Ishikawa (cell line): ENCODE results near the gene CACNB4.

Experiments
- CEBPB ChIP-seq: IDR thresholded peaks from 2 replicates; pipeline ENCODE4 v1.6.1; 2012
- CREB1 ChIP-seq: IDR thresholded peaks from 2 replicates; pipeline ENCODE4 v1.6.1; 2012; ENCODE audit warnings: low read depth
- EGR1 ChIP-seq: IDR thresholded peaks from 2 replicates; pipeline ENCODE4 v1.6.1; 2012
- EP300 ChIP-seq: IDR thresholded peaks from 2 replicates; pipeline ENCODE4 v1.6.1; 2012; ENCODE audit warnings: borderline replicate concordance
- FOXM1 ChIP-seq: IDR thresholded peaks from 2 replicates; pipeline ENCODE4 v1.6.1; 2012; ENCODE audit warnings: low read depth, borderline replicate concordance
- MAX ChIP-seq: IDR thresholded peaks from 2 replicates; pipeline ENCODE4 v1.6.1; 2012
- NFIC ChIP-seq: IDR thresholded peaks from 2 replicates; pipeline ENCODE4 v1.6.1; 2012
- RAD21 ChIP-seq: IDR thresholded peaks from 2 replicates; pipeline ENCODE4 v1.6.1; 2012; ENCODE audit warnings: low read depth
- REST ChIP-seq: IDR thresholded peaks from 2 replicates; pipeline ENCODE4 v1.6.1; 2012; ENCODE audit warnings: low read depth, mild to moderate bottlenecking
- TAF1 ChIP-seq: IDR thresholded peaks from 2 replicates; pipeline ENCODE4 v1.6.1; 2012; ENCODE audit warnings: low read depth, mild to moderate bottlenecking
- TCF12 ChIP-seq: IDR thresholded peaks from 2 replicates; pipeline ENCODE4 v1.6.1; 2012; ENCODE audit warnings: low read depth
- TEAD4 ChIP-seq: IDR thresholded peaks from 2 replicates; pipeline ENCODE4 v1.6.1; 2012
- USF1 ChIP-seq: IDR thresholded peaks from 2 replicates; pipeline ENCODE4 v1.6.1; 2012
- YY1 ChIP-seq: IDR thresholded peaks from 2 replicates; pipeline ENCODE4 v1.6.1; 2012; ENCODE audit warnings: low read depth
- ZBTB7A ChIP-seq: IDR thresholded peaks from 2 replicates; pipeline ENCODE4 v1.6.1; 2012; ENCODE audit warnings: low read depth

Gene CACNB4

GRCh38 chr2:152089238-152089637 is 9.6 kb downstream of the CACNB4 start:
- TF ChIP-seq EP300 (no peak), REST (no peak), RAD21 (no peak), EGR1 (no peak), TCF12 (no peak), FOXM1 (no peak), YY1 (no peak)

- TF ChIP-seq CREB1 (no peak), MAX (no peak), TAF1 (no peak), NFIC (no peak), EP300 (no peak), CEBPB (no peak), TEAD4 (no peak), FOXM1 (no peak), TCF12 (no peak), REST (no peak), ZBTB7A (no peak), RAD21 (no peak), EGR1 (no peak), YY1 (no peak)
Measured at GRCh38 chr2:152088006-152088405, 10.8 kb downstream of the CACNB4 start.

GRCh38 chr2:152086231-152086630 is 12.6 kb downstream of the CACNB4 start:
- TF ChIP-seq REST (no peak), TCF12 (no peak), TEAD4 (no peak), FOXM1 (no peak), YY1 (no peak), EGR1 (no peak), CREB1 (no peak), MAX (no peak), NFIC (no peak), EP300 (no peak), TAF1 (no peak), USF1 (no peak), ZBTB7A (no peak), CEBPB (no peak), RAD21 (no peak)

GRCh38 chr2:152084076-152084475 is 14.8 kb downstream of the CACNB4 start:
- no peak for TF ChIP-seq CREB1
- peak; percentile 38; the same call in 1 of the 2 replicates for TF ChIP-seq CEBPB
- TF ChIP-seq RAD21: no peak
- no peak for TF ChIP-seq MAX
- TF ChIP-seq TAF1: no peak
- TF ChIP-seq ZBTB7A: no peak

- TF ChIP-seq TCF12 (no peak), CEBPB (no peak), FOXM1 (no peak), TEAD4 (no peak), REST (no peak), CREB1 (no peak), RAD21 (no peak), USF1 (no peak), YY1 (no peak), EGR1 (no peak), TAF1 (no peak), NFIC (no peak)
Measured at GRCh38 chr2:152083202-152083875, 15.5 kb downstream of the CACNB4 start.
